NAMALWA (cell line): ENCODE results near the gene ANO7.
A peak's percentile ranks its signal among the peaks of the same experiment; 100 is the strongest.

Source experiments
- DNase-seq: peaks from one replicate; pipeline ENCODE4 v3.0.0-alpha.2; 2015; ENCODE audit warnings: low spot score

Gene ANO7

GRCh38 chr2:241228860-241229516, 40.5 kb downstream of the ANO7 start:
- no peak for DNase-seq

DNA sequence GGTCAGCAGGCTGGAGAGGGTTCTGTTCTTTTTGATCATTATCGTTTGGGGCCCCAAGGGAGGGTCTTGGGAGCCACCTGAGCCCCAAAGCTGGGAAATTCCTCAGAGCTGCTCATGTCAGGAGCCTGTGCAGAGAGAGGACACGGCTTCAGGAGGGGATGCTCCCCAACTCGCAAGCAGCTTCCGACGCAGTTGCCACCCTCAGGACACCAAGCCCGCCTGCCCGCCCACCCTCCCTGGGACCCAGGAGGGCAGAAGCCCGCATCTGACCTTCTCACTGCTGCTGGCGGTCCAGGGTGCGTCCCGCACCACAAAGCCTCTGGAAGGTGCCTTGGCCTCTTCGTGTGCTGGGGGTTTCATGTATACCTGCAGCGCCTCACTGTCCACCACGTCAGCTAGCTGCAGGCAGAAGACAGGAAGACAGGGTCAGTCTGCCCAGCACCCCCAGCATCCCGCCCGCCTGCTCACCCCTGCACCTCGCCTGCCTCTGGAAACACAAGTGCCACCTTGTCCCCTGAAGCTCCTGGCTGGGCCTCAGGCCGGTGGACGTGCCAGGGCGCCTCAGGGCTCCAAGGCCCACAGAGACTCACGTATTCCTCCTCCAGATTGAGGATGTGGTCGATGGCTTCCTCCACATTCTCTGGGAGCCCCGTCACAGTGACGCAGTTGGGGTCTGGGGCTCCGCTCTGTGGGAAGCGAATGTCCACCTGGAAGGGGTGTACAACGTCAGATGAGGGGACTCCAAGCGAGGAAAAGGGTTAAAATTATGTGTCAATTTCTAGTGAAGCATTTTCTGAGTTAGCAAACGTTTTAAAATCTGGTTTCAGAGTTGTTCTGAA, 41.3 kb downstream of the ANO7 start:
- DNase-seq, result no peak

DNA sequence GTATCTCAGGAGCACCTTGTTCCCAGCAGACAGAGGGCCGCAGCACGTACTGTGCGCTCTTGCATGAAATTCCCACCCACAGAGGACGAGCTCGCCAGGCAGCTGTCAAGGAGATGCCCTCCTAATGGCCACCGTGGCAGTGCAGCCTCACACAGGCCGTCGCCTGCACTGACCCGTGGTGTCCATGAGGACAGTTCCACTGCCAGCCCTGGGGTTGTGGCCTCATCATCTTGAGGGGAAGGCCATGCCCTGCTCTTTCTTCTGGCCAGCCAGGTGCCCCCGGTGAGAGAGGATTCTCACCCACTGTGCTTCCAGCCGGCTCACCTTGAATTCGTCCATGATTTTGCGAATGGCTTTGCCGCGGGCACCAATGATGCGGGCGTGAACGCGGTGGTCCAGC, 42.0 kb downstream of the ANO7 start:
- DNase-seq, result no peak

DNA sequence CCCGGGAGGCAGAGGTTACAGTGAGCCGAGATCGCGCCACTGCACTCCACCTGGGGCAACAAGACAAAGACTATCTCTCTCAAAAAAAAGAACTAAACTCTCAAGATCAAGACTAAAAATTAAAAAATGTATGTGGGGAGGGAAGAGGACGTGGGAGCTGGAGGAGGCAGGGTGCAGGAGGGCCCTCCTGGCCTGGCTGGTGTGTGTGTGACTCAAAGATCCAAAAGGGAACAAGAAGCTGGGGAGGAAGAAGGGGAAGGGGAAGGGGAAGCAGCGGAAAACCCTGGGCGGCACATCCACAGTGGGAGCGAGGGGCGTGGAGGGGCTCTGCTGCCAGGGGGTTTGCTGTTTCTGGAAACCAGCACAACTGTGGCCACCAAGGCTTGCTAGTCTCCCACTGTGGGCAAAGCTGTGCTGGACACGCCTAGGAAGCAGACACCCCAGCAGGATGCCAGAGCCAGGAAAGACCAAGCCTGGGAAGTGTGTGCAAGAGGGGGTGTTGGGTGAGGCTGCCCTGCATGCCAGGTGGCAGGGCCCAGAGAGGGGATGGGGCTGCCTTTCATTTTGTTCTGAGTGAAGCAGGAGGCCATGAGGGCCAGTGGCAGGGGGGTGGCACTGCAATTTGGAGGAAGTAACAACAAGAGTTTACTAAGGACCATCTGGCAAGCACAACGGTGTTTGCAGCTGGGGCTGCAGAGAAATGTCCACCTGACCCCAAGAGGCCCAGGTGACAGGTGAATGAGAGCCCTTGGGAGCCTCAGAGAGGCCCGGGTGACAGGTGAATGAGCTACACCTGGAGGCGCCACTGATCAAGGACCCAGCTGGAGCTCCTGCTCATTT, 44.5 kb downstream of the ANO7 start:
- DNase-seq, result peak; percentile 15

DNA sequence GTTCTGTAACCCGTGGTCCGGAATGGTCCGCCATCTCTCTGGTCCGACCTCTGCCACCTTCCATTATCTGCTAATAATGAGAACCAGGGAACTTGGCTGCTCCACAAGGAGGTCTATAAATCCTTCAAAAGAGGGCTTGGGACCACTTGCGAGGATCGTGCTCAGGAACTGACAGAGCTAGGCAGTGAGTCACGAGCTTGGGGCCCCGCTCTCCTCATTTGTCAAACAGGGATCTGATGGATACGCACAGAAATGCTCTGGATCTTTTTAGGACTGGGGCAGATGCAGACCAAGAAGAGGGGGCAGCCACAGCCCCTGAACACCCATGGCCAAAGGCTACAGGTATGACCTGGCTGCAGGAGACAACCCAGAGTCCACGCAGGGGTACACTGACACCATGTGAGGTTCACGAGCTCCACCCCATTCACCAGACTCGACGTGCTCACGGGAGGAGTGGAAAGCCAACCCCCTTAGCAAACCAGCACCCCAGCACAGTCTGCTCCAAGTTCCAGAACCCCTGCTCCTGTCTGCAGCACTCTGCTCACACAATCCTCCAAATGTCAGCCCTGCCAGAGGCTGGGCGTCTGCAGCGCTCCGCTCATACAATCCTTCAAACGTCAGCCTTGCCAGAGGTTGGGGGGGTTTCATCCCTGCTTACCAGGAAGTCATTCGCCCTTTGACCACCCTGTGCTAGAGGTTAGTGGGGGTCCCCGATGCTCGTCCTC, 45.8 kb downstream of the ANO7 start:
- DNase-seq, result no peak

DNA sequence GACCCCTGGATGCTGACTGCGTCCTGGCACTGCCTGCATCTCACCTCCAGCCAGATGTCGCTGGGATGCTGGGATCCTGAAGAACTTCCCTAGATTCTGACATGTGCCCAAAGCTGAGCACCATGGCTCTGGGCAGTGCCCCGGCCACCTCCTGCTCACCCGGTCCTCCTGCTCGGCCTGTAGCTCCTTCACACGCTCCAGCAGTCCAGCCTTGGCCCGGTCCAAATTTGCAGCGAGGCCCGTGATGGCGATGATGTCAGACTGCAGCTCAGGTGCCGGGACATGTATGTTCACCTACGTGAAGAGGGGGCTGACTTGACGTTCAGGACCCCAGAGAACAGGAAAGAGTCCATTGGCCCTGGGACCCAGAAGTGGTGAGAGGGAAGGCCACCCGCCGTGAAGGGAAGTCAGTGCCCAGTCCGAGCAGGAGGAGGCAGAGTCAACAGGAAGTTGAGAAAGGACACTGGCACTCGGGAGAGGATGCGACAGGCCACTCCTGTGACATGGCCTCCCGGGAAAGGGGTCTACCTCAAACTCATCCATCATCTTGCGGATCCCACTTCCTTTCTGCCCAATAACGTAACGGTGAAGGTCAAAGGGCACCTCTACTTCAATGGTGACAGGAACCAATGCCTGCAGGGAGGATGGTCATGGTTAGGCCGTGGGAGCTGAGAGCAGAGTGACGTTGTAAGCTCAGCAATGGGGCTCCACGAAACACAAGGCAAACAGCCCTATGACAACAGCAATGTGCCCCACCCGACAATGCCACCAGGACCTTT, 46.7 kb downstream of the ANO7 start:
- no peak for DNase-seq

GRCh38 chr2:241235859-241236593, 47.5 kb downstream of the ANO7 start:
- no peak for DNase-seq

GRCh38 chr2:241237047-241237446, 48.6 kb downstream of the ANO7 start:
- no peak for DNase-seq

DNA sequence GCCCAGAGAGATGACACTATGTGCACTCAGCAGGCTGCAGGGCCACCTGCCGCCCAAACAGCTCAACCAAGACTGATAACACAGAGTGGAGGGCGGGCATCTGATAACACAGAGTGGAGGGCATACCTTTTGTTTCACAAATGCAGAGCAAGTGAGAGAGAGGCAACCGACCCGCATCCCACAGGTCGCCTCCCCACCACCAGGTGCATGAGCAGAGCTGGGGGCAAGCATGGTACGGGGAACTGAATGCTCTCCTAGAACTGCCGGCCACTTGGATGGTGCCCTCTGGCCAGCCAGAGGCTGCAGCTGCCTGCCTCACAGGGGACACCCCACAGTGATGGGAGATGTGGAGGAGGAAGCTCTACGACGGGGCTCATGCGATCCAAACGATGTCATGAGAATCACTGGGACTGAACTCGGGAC, 49.5 kb downstream of the ANO7 start:
- no peak for DNase-seq

GRCh38 chr2:241238693-241239198, 50.3 kb downstream of the ANO7 start:
- no peak for DNase-seq

DNA sequence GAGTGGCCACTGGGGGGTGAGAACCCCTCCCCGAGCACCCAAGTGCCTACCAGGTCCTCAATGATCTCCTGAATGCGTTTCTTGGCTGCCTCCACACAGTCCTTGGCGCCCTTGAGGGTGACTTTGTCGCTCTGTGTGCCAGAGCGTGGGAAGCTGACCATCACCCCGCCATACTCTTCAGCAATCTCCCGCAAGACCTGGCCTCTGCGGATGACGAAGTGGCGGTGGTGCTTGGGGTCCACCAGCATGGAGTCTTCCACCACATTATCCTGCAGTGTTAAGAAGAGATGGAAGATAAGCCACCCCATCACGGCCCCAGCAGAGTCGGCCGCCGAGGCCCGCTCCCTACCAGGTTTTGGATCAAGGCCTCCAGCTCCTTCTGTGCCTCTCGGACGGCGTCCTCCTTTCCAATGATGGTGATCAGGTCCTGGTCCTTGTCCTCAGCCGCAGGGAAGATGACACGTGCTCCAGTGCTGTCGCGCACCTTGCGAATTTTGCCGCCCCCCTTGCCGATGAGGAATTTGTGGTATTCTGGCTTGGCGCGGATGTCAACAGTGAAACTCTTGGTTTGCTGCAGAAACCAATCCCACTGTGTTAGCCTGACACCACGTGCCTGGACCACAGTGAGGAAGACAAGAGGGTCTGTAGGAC, 51.2 kb downstream of the ANO7 start:
- no peak for DNase-seq

- no peak for DNase-seq
Observed at GRCh38 chr2:241240320-241241004, 52.0 kb downstream of the ANO7 start.

DNA sequence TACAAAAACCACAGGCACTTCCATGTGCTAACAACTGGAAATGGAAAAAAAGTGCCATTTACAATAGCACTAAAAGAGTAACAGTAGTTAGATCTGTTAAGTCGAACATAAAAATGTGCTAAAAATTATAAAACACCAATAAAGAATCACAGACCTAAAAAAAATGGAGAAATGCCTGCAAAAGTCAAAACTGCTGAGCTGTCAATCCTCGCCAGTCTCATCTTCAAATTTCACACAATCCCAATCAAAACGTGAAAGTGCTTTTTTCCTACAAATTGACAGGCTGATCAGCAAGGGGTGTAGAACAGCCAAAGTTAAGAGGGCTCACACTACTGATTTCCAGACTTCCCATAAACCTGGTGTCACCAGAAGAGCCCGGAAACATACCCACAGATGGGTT, 53.2 kb downstream of the ANO7 start:
- no peak for DNase-seq

- no peak for DNase-seq
Observed at GRCh38 chr2:241242306-241242705, 53.8 kb downstream of the ANO7 start.

DNA sequence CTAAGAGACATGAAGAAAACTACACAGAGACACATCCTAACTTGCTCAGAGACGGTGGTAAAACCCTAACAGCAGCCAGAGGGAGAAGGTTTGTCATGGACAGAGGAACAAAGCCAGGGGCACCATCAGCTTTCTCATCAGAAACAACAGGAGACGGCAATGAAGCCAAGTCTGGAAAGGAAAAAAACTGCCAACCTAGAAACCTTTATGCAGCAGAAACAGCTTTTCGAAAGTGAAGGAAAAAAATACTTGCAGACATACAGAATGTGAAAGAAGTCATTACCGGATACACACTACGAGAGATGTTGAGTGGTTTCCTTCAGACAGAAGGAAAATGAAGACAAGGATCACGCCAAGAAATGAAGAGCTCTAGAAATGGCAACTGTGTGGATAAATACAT, 55.9 kb downstream of the ANO7 start:
- no peak for DNase-seq

GRCh38 chr2:241248289-241248688, 59.8 kb downstream of the ANO7 start:
- no peak for DNase-seq

DNA sequence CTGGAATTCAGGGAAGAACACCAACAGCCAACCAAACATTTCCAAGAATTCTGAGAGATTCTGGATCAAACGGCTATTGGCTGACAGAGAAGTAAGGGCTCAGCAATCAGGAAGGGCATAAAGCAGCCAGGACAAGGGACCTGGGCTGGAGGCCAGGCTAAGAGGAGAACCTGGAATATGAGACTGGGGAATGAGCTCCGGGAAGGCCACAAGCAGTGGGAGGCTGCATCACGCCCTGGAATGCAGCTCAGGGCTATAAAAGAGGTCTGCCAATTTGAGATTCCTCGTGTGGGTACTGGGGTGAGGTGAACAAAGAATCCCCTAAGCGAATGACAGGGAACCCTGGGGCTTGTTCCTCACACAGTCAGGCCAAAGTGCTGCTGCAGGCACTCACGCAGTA, 60.4 kb downstream of the ANO7 start:
- no peak for DNase-seq

- no peak for DNase-seq
Observed at GRCh38 chr2:241249654-241250053, 61.2 kb downstream of the ANO7 start.

DNA sequence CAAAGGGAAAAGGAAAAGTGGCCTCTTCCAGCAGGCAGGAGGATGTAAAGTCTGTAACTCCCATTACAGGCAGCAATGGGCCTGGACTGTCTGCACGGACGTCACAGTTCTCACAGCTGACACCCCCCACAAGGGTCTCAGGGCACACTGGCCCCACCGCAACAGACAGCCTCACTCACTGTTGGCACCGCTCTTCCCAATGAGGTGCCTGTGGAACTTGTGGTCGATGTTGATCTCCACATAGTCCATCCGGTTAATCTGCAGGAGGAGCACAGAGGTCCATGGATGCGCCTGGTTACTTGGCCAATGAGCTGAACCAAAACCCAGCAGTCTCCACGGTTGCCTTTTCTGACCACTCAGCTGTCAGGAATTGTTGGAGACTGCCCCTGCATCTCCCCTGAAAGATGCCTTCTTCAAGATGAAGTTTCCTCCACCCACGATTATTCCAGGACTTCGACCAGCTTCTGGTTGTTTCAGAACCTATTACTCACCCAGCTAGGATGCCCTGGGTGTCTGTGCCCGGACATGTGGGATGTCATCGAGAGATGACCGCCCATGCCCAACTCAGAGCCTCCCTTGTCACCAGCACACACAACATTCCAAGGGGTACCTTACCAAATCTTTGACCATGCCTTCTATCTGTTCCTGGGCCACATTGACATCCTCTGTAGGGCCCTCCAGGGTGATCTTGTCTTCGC, 64.5 kb downstream of the ANO7 start:
- DNase-seq, result no peak
